Activated T-helper 2 cell treated with anti-CD3 and anti-CD28 coated beads, Interferon-gamma antibody, Interleukin-2, Interleukin-4, amounts not matched to agents 10 μg/mL and 5 μg/mL and 100 μg/mL, durations not matched to agents 14 hours and 24 hours and 36 hours (primary cell): Measurements from ENCODE around the gene PRDX6. TPM values are rescaled to one million over a fixed set of nuclear protein-coding genes. Genes with fewer than 3 reads are reported as not detected.

Source experiments
- DNase-seq: peaks from one replicate; pipeline ENCODE4 v3.0.0; 2021; ENCODE audit warnings: low spot score
- H3K27ac Mint-ChIP-seq: one replicate; pipeline ENCODE4 v1.8.0; 2021; ENCODE audit warnings: mixed read lengths
- H3K27me3 Mint-ChIP-seq: one replicate; pipeline ENCODE4 v1.8.0; 2021; ENCODE audit warnings: low read depth, mixed read lengths
- H3K36me3 Mint-ChIP-seq: one replicate; pipeline ENCODE4 v1.8.0; 2021; ENCODE audit warnings: low read depth, mixed read lengths
- H3K4me1 Mint-ChIP-seq: one replicate; pipeline ENCODE4 v1.8.0; 2021; ENCODE audit warnings: low read depth, mixed read lengths
- H3K4me3 Mint-ChIP-seq: one replicate; pipeline ENCODE4 v1.8.0; 2021; ENCODE audit warnings: low read depth, mild to moderate bottlenecking, moderate library complexity, mixed read lengths
- H3K9me3 Mint-ChIP-seq: one replicate; pipeline ENCODE4 v1.8.0; 2021; ENCODE audit warnings: mixed read lengths
- intact Hi-C: fragments of 100-400 bp; cut with micrococcal nuclease; formaldehyde crosslinking; loops from one replicate; pipeline ENCODE4 v1.15.1; 2023
- total RNA-seq: library from RNA; stranded (reverse); gene quantifications from 2 replicates; pipeline ENCODE4 v1.2.3, GENCODE V29; 2022

Gene PRDX6, protein sequence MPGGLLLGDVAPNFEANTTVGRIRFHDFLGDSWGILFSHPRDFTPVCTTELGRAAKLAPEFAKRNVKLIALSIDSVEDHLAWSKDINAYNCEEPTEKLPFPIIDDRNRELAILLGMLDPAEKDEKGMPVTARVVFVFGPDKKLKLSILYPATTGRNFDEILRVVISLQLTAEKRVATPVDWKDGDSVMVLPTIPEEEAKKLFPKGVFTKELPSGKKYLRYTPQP
- total RNA-seq, result 148 and 150 TPM in 2 replicates

DNA sequence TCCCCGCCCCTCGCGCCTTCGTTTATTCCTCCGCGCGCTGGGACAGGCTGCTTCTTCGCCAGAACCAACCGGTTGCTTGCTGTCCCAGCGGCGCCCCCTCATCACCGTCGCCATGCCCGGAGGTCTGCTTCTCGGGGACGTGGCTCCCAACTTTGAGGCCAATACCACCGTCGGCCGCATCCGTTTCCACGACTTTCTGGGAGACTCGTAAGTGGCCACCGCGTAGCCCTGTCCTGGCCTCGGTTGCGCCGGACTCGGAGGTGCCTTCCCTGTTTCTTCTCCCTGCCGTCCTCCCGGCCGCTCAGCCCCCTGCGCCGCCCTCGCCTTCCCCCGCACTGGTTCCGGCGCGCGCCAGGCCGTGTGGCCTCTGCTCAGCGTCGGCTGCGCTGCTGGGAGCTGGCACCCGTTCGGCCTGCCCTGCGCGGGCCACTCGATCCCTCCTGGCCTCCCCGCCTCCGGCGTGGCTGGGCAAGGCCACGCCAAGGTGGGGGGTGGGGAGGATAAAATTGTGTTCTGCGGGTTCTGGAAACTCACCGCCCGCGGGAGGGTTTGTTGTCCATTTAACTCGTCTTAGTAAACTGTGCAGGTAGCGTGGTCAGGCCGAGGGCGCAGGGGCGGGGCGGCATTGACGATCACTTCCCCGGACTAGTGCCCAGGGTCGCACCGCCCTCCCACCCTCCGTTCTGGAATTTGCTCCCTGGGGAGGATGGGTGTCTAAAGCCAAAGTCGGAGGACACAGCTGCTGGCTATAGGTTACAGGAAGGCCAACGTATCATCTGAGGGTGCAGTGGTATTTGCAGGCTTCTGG lies at the start of gene PRDX6:
TSS of gene PRDX6 (plus strand) at position 50 of the 808 bp plus-strand sequence. CDS start at position 113, 63 bp downstream.
- Mint-ChIP-seq H3K36me3 (peaks cover 52% of the 10 kb centered on the region), H3K27ac (peak within 1 kb of the TSS; percentile 94), H3K4me3 (peak within 1 kb of the TSS; percentile 92), H3K27me3 (no peaks in the 10 kb centered on the region), H3K4me1 (peaks cover 55% of the 10 kb centered on the region), H3K9me3 (no peaks in the 10 kb centered on the region)
- DNase-seq, result peak; percentile 75
- intact Hi-C loops, result loop anchor here (1.0 to 10.0 kb wide), 10 partner anchors 238 to 1693 kb away; partner anchors contain the start of genes CACYBP, CENPL, DARS2 and METTL13

DNA sequence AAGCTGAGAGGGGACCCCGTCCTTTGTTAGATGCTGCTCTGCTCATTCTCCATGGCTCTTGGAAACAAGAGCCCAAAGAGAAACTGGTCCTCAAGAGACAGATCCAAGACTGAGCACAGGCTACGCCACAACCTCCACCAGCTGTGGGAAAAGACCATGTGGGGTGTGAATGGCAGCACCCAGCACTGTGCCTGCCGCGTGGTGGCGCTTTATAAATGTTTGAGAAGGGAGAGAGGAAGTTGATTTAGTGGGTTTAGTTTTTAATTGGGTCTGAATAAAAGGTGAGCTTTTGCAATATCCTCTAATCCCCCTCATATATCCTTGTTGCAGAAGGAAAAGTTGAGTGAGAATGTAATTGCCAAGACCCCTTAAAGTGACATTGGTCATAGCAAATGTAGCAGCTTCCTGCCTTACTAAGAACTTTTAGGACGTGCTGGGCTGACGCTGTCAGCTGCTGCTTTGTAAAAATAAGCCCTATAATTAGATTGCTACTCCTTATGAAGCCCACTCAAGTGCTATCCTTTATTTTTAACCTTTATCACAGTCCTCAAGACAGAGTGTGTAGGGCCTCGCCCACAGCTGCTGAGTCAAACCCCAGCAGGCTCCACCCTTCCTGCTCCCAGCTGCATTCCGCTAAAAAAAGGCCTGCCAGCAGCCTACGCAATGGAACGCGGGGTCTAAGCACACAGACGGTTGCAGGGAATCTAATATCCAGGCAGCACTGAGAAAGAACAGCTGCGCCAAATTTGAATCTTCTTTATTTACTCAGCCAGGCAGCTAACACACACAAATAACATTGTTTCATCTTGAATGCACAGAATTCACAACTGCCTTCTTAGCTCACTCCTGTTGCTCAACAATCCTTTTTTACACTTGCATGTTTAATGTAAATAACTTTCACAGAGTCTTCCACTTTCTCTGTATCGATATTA lies 47.4 kb upstream of the PRDX6 start:
- no peaks in the 10 kb centered on the region for H3K9me3 Mint-ChIP-seq
- no peaks in the 10 kb centered on the region for H3K36me3 Mint-ChIP-seq
- H3K4me3 Mint-ChIP-seq, result peak overlapping the region; percentile 38
- peak overlapping the region; percentile 47 for H3K27ac Mint-ChIP-seq
- intact Hi-C loops, result loop anchor here (2.0 to 5.0 kb wide), 4 partner anchors 395 to 788 kb away; partner anchors contain the start of genes CENPL, DARS2, RC3H1 and ZBTB37
- DNase-seq, result peak; percentile 42
- H3K27me3 Mint-ChIP-seq, result no peaks in the 10 kb centered on the region
- H3K4me1 Mint-ChIP-seq, result peaks cover 18% of the 10 kb centered on the region

DNA sequence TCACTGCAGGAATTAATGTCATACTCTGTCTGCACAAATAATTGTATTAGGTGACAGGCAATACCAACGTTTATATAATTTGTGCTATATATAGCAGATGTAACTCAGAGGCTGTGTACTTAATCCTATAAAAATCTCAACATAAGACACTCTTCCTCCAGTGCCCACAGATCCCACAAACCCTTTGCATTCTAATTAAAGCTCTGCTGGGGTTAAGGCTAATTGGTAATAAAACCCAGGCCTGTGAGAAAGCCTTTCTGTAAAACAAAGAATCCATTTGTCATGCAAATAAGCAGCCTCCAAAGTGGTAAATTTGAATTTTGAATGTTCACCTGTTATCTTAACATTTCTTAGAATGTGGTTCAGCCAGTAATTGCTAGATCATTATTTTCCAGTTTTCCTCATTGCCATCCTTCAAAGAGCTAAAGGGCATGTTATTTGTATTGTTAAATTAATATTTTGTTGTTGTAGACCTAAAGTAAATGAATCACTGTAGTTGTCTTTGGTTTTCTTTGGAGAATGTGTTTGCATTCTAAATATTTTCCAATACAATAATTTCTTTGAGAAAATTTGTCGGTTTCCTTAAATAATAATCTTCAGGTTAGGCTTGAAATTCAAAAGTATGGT lies 46.3 kb upstream of the PRDX6 start:
- no peak overlapping the region for H3K4me3 Mint-ChIP-seq
- H3K9me3 Mint-ChIP-seq, result no peaks in the 10 kb centered on the region
- H3K4me1 Mint-ChIP-seq, result peaks cover 18% of the 10 kb centered on the region
- H3K36me3 Mint-ChIP-seq, result no peaks in the 10 kb centered on the region
- intact Hi-C loops, result loop anchor here (1.0 to 5.0 kb wide), 6 partner anchors 45 to 787 kb away; partner anchors contain the start of genes CENPL, DARS2, RC3H1 and ZBTB37
- no peak for DNase-seq
- no peaks in the 10 kb centered on the region for H3K27me3 Mint-ChIP-seq
- no peak overlapping the region for H3K27ac Mint-ChIP-seq

DNA sequence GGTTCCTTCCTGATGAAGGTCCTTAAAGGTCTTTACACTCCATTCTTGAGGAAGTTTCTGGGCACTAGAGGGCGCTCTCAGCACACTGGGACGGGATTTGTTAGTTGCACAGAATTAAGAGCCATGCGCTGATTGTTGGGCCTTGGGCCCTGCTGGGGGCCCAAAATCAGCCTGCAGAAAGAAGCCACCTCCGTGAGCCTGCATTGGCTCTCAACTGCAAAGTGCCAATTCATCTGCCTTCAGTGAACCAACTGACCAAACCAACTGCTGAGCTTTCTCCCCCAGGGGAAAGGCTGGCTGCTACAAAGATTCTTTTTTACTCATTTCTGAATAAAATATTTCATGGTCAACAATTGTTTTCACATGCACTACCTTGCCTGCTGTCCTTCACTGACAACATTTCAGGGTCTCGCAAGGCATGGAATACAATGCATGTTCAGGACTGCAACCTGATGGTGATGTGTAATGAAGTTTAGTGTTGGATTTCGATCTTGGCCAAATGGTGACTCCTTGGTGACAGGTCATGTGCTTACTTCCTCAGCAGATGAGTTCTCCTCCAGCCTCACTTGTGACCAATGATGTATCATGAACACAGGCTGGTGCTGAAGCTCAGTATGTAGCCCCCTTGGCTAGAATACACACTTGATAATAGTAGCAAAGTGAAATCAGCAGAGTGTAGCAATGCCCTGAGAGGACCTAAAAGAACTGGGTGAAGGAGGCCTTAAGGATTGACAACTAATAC lies 45.7 kb upstream of the PRDX6 start:
- intact Hi-C loops, result loop anchor here (1.0 to 5.0 kb wide), 6 partner anchors 44 to 786 kb away; partner anchors contain the start of genes CENPL, DARS2, RC3H1 and ZBTB37
- Mint-ChIP-seq H3K9me3 (no peaks in the 10 kb centered on the region), H3K27ac (no peak overlapping the region), H3K36me3 (no peaks in the 10 kb centered on the region), H3K27me3 (no peaks in the 10 kb centered on the region), H3K4me3 (no peak overlapping the region), H3K4me1 (peaks cover 18% of the 10 kb centered on the region)
- peak; percentile 75 for DNase-seq

DNA sequence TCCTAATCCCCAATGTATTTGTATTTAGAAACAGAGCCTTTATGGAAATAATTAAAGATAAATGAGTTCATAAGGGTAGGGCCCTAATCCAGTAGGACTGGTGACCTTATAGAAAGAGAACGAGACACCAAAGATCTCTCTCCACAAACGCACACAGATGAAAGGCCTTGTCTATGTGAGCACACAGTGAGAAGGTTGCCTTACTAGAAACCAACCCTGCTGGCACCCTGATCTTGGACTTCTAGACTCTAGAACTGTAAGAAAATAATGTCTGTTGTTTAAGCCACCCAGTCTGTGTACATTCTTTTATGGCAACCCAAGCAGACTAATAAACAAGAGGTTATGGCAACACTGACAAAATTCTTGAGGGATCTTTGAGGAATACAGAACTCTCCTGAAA lies 44.8 kb upstream of the PRDX6 start:
- Mint-ChIP-seq H3K4me3 (no peak overlapping the region), H3K36me3 (no peaks in the 10 kb centered on the region), H3K27me3 (no peaks in the 10 kb centered on the region), H3K9me3 (no peaks in the 10 kb centered on the region), H3K27ac (no peak overlapping the region), H3K4me1 (peaks cover 18% of the 10 kb centered on the region)
- no peak for DNase-seq
- intact Hi-C loops, result loop anchor here (5.0 kb wide), 1 partner anchor 785 kb away; no protein-coding TSS in a partner anchor

DNA sequence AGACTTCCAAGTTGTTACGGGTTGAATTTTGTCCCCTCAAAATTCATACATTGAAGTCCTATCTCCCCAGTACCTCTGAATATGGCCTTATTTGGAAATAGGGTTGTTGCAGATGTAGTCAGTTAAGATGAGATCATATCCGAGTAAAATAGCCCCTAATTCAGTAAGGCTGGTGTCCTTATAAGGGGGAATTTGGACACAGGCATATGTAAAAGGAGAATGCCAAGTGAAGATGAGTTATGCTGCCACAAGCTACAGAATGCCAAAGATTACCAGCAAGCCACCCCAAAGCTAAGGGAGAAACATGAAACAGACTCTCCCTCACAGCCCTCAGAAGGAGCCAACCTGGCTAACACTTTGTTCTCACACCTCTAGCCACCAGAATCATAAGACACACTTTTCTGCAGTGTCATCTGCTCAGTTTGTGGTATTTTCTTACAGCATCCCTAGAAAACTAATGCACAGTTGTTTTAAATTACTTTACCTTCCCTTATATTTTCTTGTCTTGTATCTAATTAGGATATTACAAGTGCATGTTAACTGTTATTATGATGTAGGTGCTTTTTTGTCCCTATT lies 43.3 kb upstream of the PRDX6 start:
- intact Hi-C loops, result loop anchor here (5.0 kb wide), 1 partner anchor 783 kb away; no protein-coding TSS in a partner anchor
- peaks cover 18% of the 10 kb centered on the region for H3K4me1 Mint-ChIP-seq
- no peak for DNase-seq
- H3K36me3 Mint-ChIP-seq, result peaks cover 2% of the 10 kb centered on the region
- H3K9me3 Mint-ChIP-seq, result no peaks in the 10 kb centered on the region
- no peak overlapping the region for H3K27ac Mint-ChIP-seq
- no peaks in the 10 kb centered on the region for H3K27me3 Mint-ChIP-seq
- H3K4me3 Mint-ChIP-seq, result no peak overlapping the region

DNA sequence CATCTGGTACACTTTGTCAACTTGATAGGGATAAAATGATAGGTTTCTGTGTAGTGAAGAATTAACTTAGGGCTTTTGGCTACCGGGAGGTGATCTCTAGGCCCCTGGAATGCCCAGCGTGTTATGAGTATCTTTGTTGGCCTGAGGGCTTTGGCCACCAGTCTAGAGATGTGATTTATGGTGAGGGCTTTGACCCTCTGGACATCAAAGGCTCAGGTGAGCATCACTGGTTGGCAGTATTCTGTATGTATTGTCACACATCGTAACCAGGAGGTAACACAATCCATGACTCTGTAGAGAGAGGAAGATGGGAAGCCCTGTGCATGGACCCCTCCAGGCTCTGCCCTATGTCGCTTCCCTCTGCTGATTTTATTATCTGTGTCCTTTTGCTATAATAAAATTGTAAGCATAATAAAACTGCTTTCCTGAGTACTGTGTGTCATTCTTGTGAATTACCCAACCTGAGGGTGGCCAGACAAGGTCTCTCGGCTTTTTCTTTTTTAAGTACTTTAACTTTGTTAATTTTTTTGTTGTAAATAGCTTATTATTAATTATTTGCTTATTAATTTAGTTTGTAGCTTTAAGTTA lies 40.2 kb upstream of the PRDX6 start:
- peaks cover 3% of the 10 kb centered on the region for H3K36me3 Mint-ChIP-seq
- no peaks in the 10 kb centered on the region for H3K9me3 Mint-ChIP-seq
- intact Hi-C loops, result no loop called here
- DNase-seq, result no peak
- H3K4me3 Mint-ChIP-seq, result no peak overlapping the region
- no peaks in the 10 kb centered on the region for H3K4me1 Mint-ChIP-seq
- no peaks in the 10 kb centered on the region for H3K27me3 Mint-ChIP-seq
- no peak overlapping the region for H3K27ac Mint-ChIP-seq

DNA sequence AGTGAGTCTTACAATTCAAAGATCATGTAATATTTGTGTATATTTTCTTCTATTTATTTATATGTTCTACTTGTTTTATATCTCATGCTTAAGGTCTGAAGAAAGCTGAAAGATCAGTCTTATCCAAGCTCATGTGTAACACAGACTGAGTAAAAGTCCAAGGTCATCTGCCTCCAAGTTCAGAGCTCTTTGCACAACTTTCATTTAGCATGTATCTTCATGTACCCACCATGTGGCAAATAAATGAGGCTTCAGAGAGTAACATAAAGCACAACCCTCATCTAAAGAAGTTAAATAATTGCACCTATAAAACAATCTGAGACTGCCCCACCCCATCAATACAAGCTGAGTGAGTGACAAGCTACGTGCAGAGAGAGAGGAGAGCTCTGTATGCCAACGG lies 38.5 kb upstream of the PRDX6 start:
- intact Hi-C loops, result no loop called here
- H3K9me3 Mint-ChIP-seq, result no peaks in the 10 kb centered on the region
- no peak overlapping the region for H3K27ac Mint-ChIP-seq
- no peak for DNase-seq
- H3K4me1 Mint-ChIP-seq, result peaks cover 2% of the 10 kb centered on the region
- no peaks in the 10 kb centered on the region for H3K27me3 Mint-ChIP-seq
- peaks cover 9% of the 10 kb centered on the region for H3K36me3 Mint-ChIP-seq
- H3K4me3 Mint-ChIP-seq, result no peak overlapping the region

DNA sequence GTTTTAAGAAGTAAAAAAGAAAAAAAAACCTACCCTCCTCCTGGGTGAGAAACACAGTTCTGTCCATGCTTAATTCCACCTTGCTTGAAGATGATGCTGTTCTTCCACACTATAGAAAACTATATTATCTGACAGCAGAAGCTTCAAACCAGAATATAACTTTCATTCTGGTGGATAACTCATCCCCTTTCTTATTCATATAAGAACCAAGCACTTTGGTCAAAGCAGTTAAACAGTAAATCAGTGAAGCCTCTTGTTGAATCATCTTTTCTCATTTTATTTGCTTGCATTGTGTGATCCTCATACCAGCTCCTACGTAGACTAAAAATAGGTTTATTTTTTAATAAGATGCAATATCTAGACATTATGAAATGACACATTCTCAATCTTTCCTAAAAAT lies 36.7 kb upstream of the PRDX6 start:
- H3K4me3 Mint-ChIP-seq, result no peak overlapping the region
- no peak overlapping the region for H3K27ac Mint-ChIP-seq
- H3K36me3 Mint-ChIP-seq, result peaks cover 20% of the 10 kb centered on the region
- H3K27me3 Mint-ChIP-seq, result no peaks in the 10 kb centered on the region
- H3K9me3 Mint-ChIP-seq, result peaks cover 1% of the 10 kb centered on the region
- intact Hi-C loops, result no loop called here
- DNase-seq, result no peak
- H3K4me1 Mint-ChIP-seq, result peaks cover 10% of the 10 kb centered on the region

DNA sequence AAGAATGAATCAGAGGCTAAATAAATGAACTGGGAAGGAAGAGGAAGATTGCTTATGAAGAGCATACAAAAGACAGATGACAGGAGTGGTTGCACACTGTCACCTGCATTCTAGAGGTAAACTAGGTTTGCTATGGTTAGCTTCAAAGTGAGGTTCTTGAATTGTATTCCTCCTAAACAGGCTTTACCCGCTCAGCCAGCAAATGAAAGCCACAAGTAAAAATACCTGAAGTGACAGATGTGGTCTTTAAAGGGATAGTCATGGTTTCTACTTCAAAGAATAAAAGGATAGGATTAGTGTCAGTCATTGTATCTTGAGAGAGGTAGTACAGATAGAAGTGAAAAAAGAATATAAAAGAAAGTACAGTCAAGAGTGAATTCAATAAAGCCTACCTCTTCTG lies 32.4 kb upstream of the PRDX6 start:
- Mint-ChIP-seq H3K4me3 (no peak overlapping the region), H3K27ac (no peak overlapping the region), H3K27me3 (no peaks in the 10 kb centered on the region), H3K9me3 (peaks cover 25% of the 10 kb centered on the region), H3K4me1 (peaks cover 12% of the 10 kb centered on the region), H3K36me3 (peaks cover 47% of the 10 kb centered on the region)
- no peak for DNase-seq
- intact Hi-C loops, result no loop called here

DNA sequence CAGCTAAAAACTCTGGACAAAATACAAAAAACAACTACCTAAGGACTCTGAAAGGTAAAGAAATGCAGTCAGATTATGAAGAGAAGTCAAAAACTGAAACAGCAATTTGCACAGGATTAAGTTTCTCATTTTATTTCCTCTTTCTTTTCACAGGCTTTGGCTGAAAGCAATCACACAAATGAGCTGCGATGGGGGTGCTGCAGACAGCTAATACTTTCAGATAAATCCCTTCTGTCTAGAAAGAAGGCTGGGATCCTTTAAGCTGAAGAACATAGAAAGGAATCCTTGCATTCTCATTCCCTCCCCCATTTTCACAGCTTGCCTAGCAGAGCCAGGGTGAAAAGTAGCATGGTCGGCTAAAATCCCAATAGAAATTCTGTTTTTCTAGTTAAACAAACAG lies 32.0 kb upstream of the PRDX6 start:
- H3K27ac Mint-ChIP-seq, result no peak overlapping the region

More for the DNA sequence above, 32.0 kb upstream of the PRDX6 start:
- DNase-seq, result no peak
- Mint-ChIP-seq H3K4me3 (no peak overlapping the region), H3K4me1 (peaks cover 12% of the 10 kb centered on the region), H3K27me3 (no peaks in the 10 kb centered on the region), H3K36me3 (peaks cover 47% of the 10 kb centered on the region), H3K9me3 (peaks cover 25% of the 10 kb centered on the region)
- intact Hi-C loops, result no loop called here
